Smooth muscle cell (in vitro differentiated cells): ENCODE results near the gene CLK1. TPM values are rescaled to one million over a fixed set of nuclear protein-coding genes. Genes with fewer than 3 reads are reported as not detected.

ENCODE experiments used
- DNase-seq: peaks from one replicate; lab custom pipeline; 2025; ENCODE audit not compliant: unreplicated experiment; lab: John Stamatoyannopoulos, UW
- H2AFZ ChIP-seq: fragments of 200-600 bp; sonication (generic); 2 replicates; pipeline ENCODE4 v1.6.0; 2016; ENCODE audit warnings: antibody characterized with exemption, low read depth, mild to moderate bottlenecking
- H3F3A ChIP-seq: fragments of 200-600 bp; sonication (generic); 2 replicates; pipeline ENCODE4 v1.6.0; 2017; ENCODE audit warnings: antibody characterized with exemption, low read depth
- H3K27ac ChIP-seq: fragments of 200-600 bp; sonication (generic); 2 replicates; pipeline ENCODE4 v1.5.1; 2016; ENCODE audit warnings: low read depth, mild to moderate bottlenecking
- H3K27me3 ChIP-seq: fragments of 200-600 bp; sonication (generic); 2 replicates; pipeline ENCODE4 v1.6.1; 2016; ENCODE audit warnings: low read depth, mild to moderate bottlenecking
- H3K36me3 ChIP-seq: fragments of 200-600 bp; sonication (generic); 2 replicates; pipeline ENCODE4 v1.5.1; 2016; ENCODE audit warnings: low read depth
- H3K4me1 ChIP-seq: fragments of 200-600 bp; sonication (generic); 2 replicates; pipeline ENCODE4 v1.5.1; 2016; ENCODE audit warnings: low read depth
- H3K4me2 ChIP-seq: fragments of 200-600 bp; sonication (generic); 2 replicates; pipeline ENCODE4 v1.6.0; 2016; ENCODE audit warnings: mild to moderate bottlenecking
- H3K4me3 ChIP-seq: fragments of 200-600 bp; sonication (generic); 2 replicates; pipeline ENCODE4 v1.5.1; 2016; ENCODE audit warnings: mild to moderate bottlenecking
- H3K79me2 ChIP-seq: fragments of 200-600 bp; sonication (generic); 2 replicates; pipeline ENCODE4 v1.6.0; 2016; ENCODE audit warnings: low read depth, mild to moderate bottlenecking
- H3K9ac ChIP-seq: fragments of 200-600 bp; sonication (generic); 2 replicates; pipeline ENCODE4 v1.6.0; 2016; ENCODE audit warnings: low read depth
- H3K9me3 ChIP-seq: fragments of 200-600 bp; sonication (generic); replicated peaks from 2 replicates; pipeline ENCODE4 v1.5.1; 2016; ENCODE audit warnings: low read depth
- H4K20me1 ChIP-seq: fragments of 200-600 bp; sonication (generic); 2 replicates; pipeline ENCODE4 v1.6.0; 2016; ENCODE audit warnings: low read depth
- CTCF ChIP-seq: fragments of 200-600 bp; sonication (generic); IDR thresholded peaks from 2 replicates; pipeline ENCODE4 v1.5.1; 2017; ENCODE audit warnings: borderline replicate concordance, mild to moderate bottlenecking, antibody characterized with exemption; ENCODE audit not compliant: insufficient read depth, poor library complexity, severe bottlenecking
- WGBS: methylation state at CpG from one replicate; pipeline ENCODE4 v1.1.7; 2016; ENCODE audit warnings: low lambda C conversion rate; 5-methylcytosine and 5-hydroxymethylcytosine counted together
- polyA plus RNA-seq: library from polyadenylated mRNA; unstranded; fragments of >200 nt; fragmentation: Nextera tagmentation; extraction: Ambion mirVana; gene quantifications from 2 replicates; pipeline ENCODE4 v1.2.1, GENCODE V29; 2016
- small RNA-seq: library from RNA; depleted of rRNA; stranded (forward); fragments of <200 nt; gene quantifications from one replicate; pipeline ENCODE3, GENCODE V24; 2014
- total RNA-seq: library from RNA; depleted of rRNA; stranded (reverse); fragments of >200 nt; gene quantifications from 2 replicates; pipeline ENCODE4 v1.2.3, GENCODE V29; 2014

Gene CLK1
- total and polyA plus RNA-seq, 2 experiments from 2014 or later: 25.7 to 87.8 TPM

GRCh38 chr2:200810252-200810997 lies 54.0 kb downstream of the CLK1 start:
- peak overlapping the region; percentile 98 for H3K27ac ChIP-seq
- no peak for TF ChIP-seq CTCF
- peaks cover 22% of the 10 kb centered on the region for H3K4me1 ChIP-seq
- H4K20me1 ChIP-seq: peaks cover 36% of the 10 kb centered on the region
- peak overlapping the region; percentile 99 for H3K4me3 ChIP-seq
- no peak overlapping the region for H2AFZ ChIP-seq
- H3K9ac ChIP-seq: peak overlapping the region; percentile 100
- H3K79me2 ChIP-seq: peaks cover 37% of the 10 kb centered on the region
- H3K36me3 ChIP-seq: peaks cover 12% of the 10 kb centered on the region
- H3K9me3 ChIP-seq: no peaks in the 10 kb centered on the region
- WGBS: 35% methylated on average over 6 of the region's 6 CpGs
- H3K27me3 ChIP-seq: no peaks in the 10 kb centered on the region
- peaks cover 17% of the 10 kb centered on the region for H3F3A ChIP-seq
- no peak for DNase-seq
- peak overlapping the region; percentile 86 for H3K4me2 ChIP-seq

GRCh38 chr2:200809506-200810251 lies 54.8 kb downstream of the CLK1 start:
- TF ChIP-seq CTCF: no peak
- H3K4me3 ChIP-seq: peak overlapping the region; percentile 99
- no peak overlapping the region for H3K9ac ChIP-seq
- peaks cover 17% of the 10 kb centered on the region for H3F3A ChIP-seq
- 90% methylated on average over 7 of the region's 7 CpGs for WGBS
- H3K4me2 ChIP-seq: peak overlapping the region; percentile 86
- H3K27me3 ChIP-seq: no peaks in the 10 kb centered on the region
- H3K4me1 ChIP-seq: peaks cover 22% of the 10 kb centered on the region
- H3K27ac ChIP-seq: peak overlapping the region; percentile 98
- no peaks in the 10 kb centered on the region for H3K9me3 ChIP-seq
- H2AFZ ChIP-seq: no peak overlapping the region
- peaks cover 29% of the 10 kb centered on the region for H4K20me1 ChIP-seq
- H3K36me3 ChIP-seq: peaks cover 6% of the 10 kb centered on the region
- peaks cover 29% of the 10 kb centered on the region for H3K79me2 ChIP-seq
- no peak for DNase-seq

Small RNA genes lying within 50 kb of the gene (small RNA-seq; reads per million reads assigned to genes)
- gene RF00019 (not detected), gene RNA5SP115 (not detected), gene RNU6-312P (not detected), gene RNU6-31P (0.32 reads per million, percentile 7 among the genes with 10 or more reads in this experiment), gene RNU6-762P (not detected)

Other genes starting within 250 kb of the CLK1 start
- 364 and 398 TPM in 2 replicates for gene BZW1, start 52.7 kb downstream of the CLK1 start, total RNA-seq
- 203 and 212 TPM in 2 replicates for gene BZW1, start 52.7 kb downstream of the CLK1 start, polyA plus RNA-seq
- gene PPIL3, start 24.4 kb upstream of the CLK1 start, total RNA-seq: 62.8 and 70.1 TPM in 2 replicates
- 42.5 and 44.2 TPM in 2 replicates for gene PPIL3, start 24.4 kb upstream of the CLK1 start, polyA plus RNA-seq
- 28.8 and 39.7 TPM in 2 replicates for gene NIF3L1, start 24.7 kb upstream of the CLK1 start, total RNA-seq
- 22.3 and 24.0 TPM in 2 replicates for gene NIF3L1, start 24.7 kb upstream of the CLK1 start, polyA plus RNA-seq
- gene ORC2, start 99.0 kb upstream of the CLK1 start, total RNA-seq: 11.5 and 16.0 TPM in 2 replicates
- 7.1 and 8.3 TPM in 2 replicates for gene ORC2, start 99.0 kb upstream of the CLK1 start, polyA plus RNA-seq
- gene HYCC2, start 207.0 kb upstream of the CLK1 start, total RNA-seq: 15.1 and 17.9 TPM in 2 replicates
- 3.6 and 6.3 TPM in 2 replicates for gene HYCC2, start 207.0 kb upstream of the CLK1 start, polyA plus RNA-seq
- gene NDUFB3, start 207.3 kb upstream of the CLK1 start, total RNA-seq: 88.6 and 89.0 TPM in 2 replicates
- 201 and 216 TPM in 2 replicates for gene NDUFB3, start 207.3 kb upstream of the CLK1 start, polyA plus RNA-seq